SU-DHL-6 (cell line): ENCODE results near the gene RCN2.

Source experiments
- H2AFZ ChIP-seq: fragments of 200-600 bp; sonication (generic); 2 replicates; pipeline ENCODE4 v1.6.1; 2014; ENCODE audit warnings: low read depth, mild to moderate bottlenecking, moderate library complexity, mixed read lengths, antibody characterized with exemption, low read length; ENCODE audit not compliant: severe bottlenecking
- H3F3A ChIP-seq: fragments of 200-600 bp; shearing (Covaris generic); 2 replicates; pipeline ENCODE4 v1.6.0; 2016; ENCODE audit warnings: antibody characterized with exemption, mild to moderate bottlenecking; ENCODE audit not compliant: insufficient read depth
- H3K27ac ChIP-seq: fragments of 200-600 bp; sonication (generic); 2 replicates; pipeline ENCODE4 v1.5.1; 2016; ENCODE audit warnings: low read depth, mild to moderate bottlenecking, low read length, moderate library complexity, mixed read lengths
- H3K27me3 ChIP-seq: fragments of 200-600 bp; sonication (generic), shearing (Covaris generic); 2 replicates; pipeline ENCODE4 v1.6.0; 2014; ENCODE audit warnings: mild to moderate bottlenecking, low read length
- H3K36me3 ChIP-seq: fragments of 200-600 bp; sonication (generic); 2 replicates; pipeline ENCODE4 v1.6.1; 2014; ENCODE audit warnings: mild to moderate bottlenecking, low read length, mixed read lengths
- H3K4me2 ChIP-seq: fragments of 300-600, 200-600 bp; shearing (Covaris generic), sonication (generic); 2 replicates; pipeline ENCODE4 v1.6.0; 2014; ENCODE audit warnings: low read length, low read depth, mild to moderate bottlenecking; ENCODE audit not compliant: poor library complexity, severe bottlenecking
- H3K4me3 ChIP-seq: fragments of 200-600 bp; sonication (generic); 2 replicates; pipeline ENCODE4 v1.5.1; 2014; ENCODE audit warnings: antibody characterized with exemption, low read length, mild to moderate bottlenecking, mixed read lengths; ENCODE audit not compliant: insufficient read depth, poor library complexity, severe bottlenecking
- H3K79me2 ChIP-seq: fragments of 200-600 bp; sonication (generic); 2 replicates; pipeline ENCODE4 v1.6.1; 2014; ENCODE audit warnings: mild to moderate bottlenecking, low read length, moderate library complexity; ENCODE audit not compliant: insufficient read depth
- H3K9ac ChIP-seq: fragments of 200-600 bp; sonication (generic); 2 replicates; pipeline ENCODE4 v1.7.0; 2014; ENCODE audit warnings: mild to moderate bottlenecking, low read length
- H3K9me2 ChIP-seq: fragments of 200-600 bp; sonication (generic); replicated peaks from 2 replicates; pipeline ENCODE4 v1.6.1; 2014; ENCODE audit warnings: low read length; ENCODE audit not compliant: insufficient read depth
- H3K9me3 ChIP-seq: fragments of 200-600 bp; sonication (generic); 2 replicates; pipeline ENCODE4 v1.6.1; 2014; ENCODE audit warnings: low read length, mixed read lengths; ENCODE audit not compliant: insufficient read depth
- H4K20me1 ChIP-seq: fragments of 200-600 bp; sonication (generic); 2 replicates; pipeline ENCODE4 v1.6.1; 2014; ENCODE audit warnings: low read depth, mild to moderate bottlenecking, antibody characterized with exemption, low read length, moderate library complexity, mixed read lengths
- EZH2phosphoT487 ChIP-seq: fragments of 200-600 bp; sonication (generic), shearing (Covaris generic); conservative IDR thresholded peaks from 2 replicates; pipeline ENCODE4 v1.6.1; 2018; ENCODE audit warnings: mild to moderate bottlenecking, antibody characterized with exemption, low read length, moderate library complexity, mixed read lengths
- TF ChIP-seq, protein P1 (sequence below): fragments of 200-600 bp; sonication (generic); IDR thresholded peaks from one replicate; pipeline ENCODE4 v1.5.1; 2017; ENCODE audit warnings: antibody characterized with exemption, mild to moderate bottlenecking, low read length, moderate library complexity; ENCODE audit not compliant: insufficient read depth, poor library complexity, severe bottlenecking

RCN2 gene

GRCh38 chr15:76905013-76905839, 26.3 kb upstream of the RCN2 start, which contains the start of gene SCAPER:
Gene SCAPER, minus strand, starts transcription at chr15:76905340. Its CDS starts 21,523 bp downstream, at chr15:76883817.
- Histone ChIP-seq H3K4me3 (peak within 1 kb of the TSS; percentile 52), H3K9me3 (no peaks in the 10 kb centered on the region), H3K9me2 (no peaks in the 10 kb centered on the region), H3K79me2 (no peaks in the 10 kb centered on the region), H3F3A (peaks cover 15% of the 10 kb centered on the region), H3K36me3 (no peaks in the 10 kb centered on the region), H3K27ac (no peak within 1 kb of the TSS), H4K20me1 (no peaks in the 10 kb centered on the region), H3K9ac (peak within 1 kb of the TSS; percentile 65), H3K27me3 (no peaks in the 10 kb centered on the region), H3K4me2 (peak within 1 kb of the TSS; percentile 58), H2AFZ (peak within 1 kb of the TSS; percentile 97)
- TF ChIP-seq, protein P1, sequence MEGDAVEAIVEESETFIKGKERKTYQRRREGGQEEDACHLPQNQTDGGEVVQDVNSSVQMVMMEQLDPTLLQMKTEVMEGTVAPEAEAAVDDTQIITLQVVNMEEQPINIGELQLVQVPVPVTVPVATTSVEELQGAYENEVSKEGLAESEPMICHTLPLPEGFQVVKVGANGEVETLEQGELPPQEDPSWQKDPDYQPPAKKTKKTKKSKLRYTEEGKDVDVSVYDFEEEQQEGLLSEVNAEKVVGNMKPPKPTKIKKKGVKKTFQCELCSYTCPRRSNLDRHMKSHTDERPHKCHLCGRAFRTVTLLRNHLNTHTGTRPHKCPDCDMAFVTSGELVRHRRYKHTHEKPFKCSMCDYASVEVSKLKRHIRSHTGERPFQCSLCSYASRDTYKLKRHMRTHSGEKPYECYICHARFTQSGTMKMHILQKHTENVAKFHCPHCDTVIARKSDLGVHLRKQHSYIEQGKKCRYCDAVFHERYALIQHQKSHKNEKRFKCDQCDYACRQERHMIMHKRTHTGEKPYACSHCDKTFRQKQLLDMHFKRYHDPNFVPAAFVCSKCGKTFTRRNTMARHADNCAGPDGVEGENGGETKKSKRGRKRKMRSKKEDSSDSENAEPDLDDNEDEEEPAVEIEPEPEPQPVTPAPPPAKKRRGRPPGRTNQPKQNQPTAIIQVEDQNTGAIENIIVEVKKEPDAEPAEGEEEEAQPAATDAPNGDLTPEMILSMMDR = no peak
- TF ChIP-seq EZH2phosphoT487 = no peak

GRCh38 chr15:76905855-76906254, 25.7 kb upstream of the RCN2 start:
- no peaks in the 10 kb centered on the region for H4K20me1 ChIP-seq

GRCh38 chr15:76912430-76912829, 19.1 kb upstream of the RCN2 start:
- no peak overlapping the region for H3K9ac ChIP-seq
- no peak overlapping the region for H2AFZ ChIP-seq
- no peak overlapping the region for H3K4me2 ChIP-seq
- H3K27me3 ChIP-seq = no peaks in the 10 kb centered on the region
- no peaks in the 10 kb centered on the region for H3K9me2 ChIP-seq
- TF ChIP-seq, protein P1 = no peak
- no peak for TF ChIP-seq EZH2phosphoT487
- H4K20me1 ChIP-seq = no peaks in the 10 kb centered on the region
- no peak overlapping the region for H3K27ac ChIP-seq
- no peaks in the 10 kb centered on the region for H3K79me2 ChIP-seq
- H3F3A ChIP-seq = no peaks in the 10 kb centered on the region
- H3K4me3 ChIP-seq = no peak overlapping the region
- H3K9me3 ChIP-seq = no peaks in the 10 kb centered on the region
- H3K36me3 ChIP-seq = no peaks in the 10 kb centered on the region

More at GRCh38 chr15:76905855-76906254, 25.7 kb upstream of the RCN2 start:
- Histone ChIP-seq H3K27ac (no peak overlapping the region), H3F3A (peaks cover 15% of the 10 kb centered on the region), H3K9me2 (no peaks in the 10 kb centered on the region), H3K79me2 (no peaks in the 10 kb centered on the region), H3K4me2 (peak overlapping the region; percentile 58), H3K36me3 (no peaks in the 10 kb centered on the region), H3K4me3 (no peak overlapping the region), H3K9me3 (no peaks in the 10 kb centered on the region), H3K27me3 (no peaks in the 10 kb centered on the region), H3K9ac (peak overlapping the region; percentile 65), H2AFZ (peak overlapping the region; percentile 97)
- no peak for TF ChIP-seq EZH2phosphoT487
- TF ChIP-seq, protein P1 = no peak
